Measurements from ENCODE around the gene DENND4B.
A peak's percentile ranks its signal among the peaks of the same experiment; 100 is the strongest.

Gene DENND4B

GRCh38 chr1:153968000-153968363, 21.5 kb upstream of the DENND4B start:
- DNase-seq = no peak

- peak; percentile 90 for DNase-seq
Measured at GRCh38 chr1:153967107-153967999, 20.8 kb upstream of the DENND4B start, which contains the start of gene CREB3L4. Gene CREB3L4, plus strand, starts transcription at chr1:153967902. Its CDS starts 624 bp downstream, at chr1:153968526.

- no peak for DNase-seq
Measured at GRCh38 chr1:153963850-153964331, 17.4 kb upstream of the DENND4B start.

- DNase-seq = peak; percentile 98
Measured at GRCh38 chr1:153963030-153963849, 16.7 kb upstream of the DENND4B start, which contains the start of gene SLC39A1. Gene SLC39A1, minus strand, starts transcription at chr1:153963537. Its CDS starts 822 bp downstream, at chr1:153962715.

GRCh38 chr1:153962088-153963029, 15.8 kb upstream of the DENND4B start:
- DNase-seq = no peak

GRCh38 chr1:153961421-153961820, 14.9 kb upstream of the DENND4B start:
- no peak for DNase-seq

GRCh38 chr1:153960206-153960605, 13.7 kb upstream of the DENND4B start:
- no peak for DNase-seq

GRCh38 chr1:153959454-153959853, 12.9 kb upstream of the DENND4B start:
- no peak for DNase-seq

- no peak for DNase-seq
Measured at GRCh38 chr1:153958961-153959260, 12.4 kb upstream of the DENND4B start.

- DNase-seq = peak; percentile 99
Measured at GRCh38 chr1:153958111-153958960, 11.8 kb upstream of the DENND4B start, which contains the start of gene CRTC2. Gene CRTC2, minus strand, starts transcription at chr1:153958612. Its CDS starts 115 bp downstream, at chr1:153958497.

GRCh38 chr1:153957744-153958110, 11.2 kb upstream of the DENND4B start:
- DNase-seq = peak; percentile 42

- no peak for DNase-seq
Measured at GRCh38 chr1:153956997-153957715, 10.6 kb upstream of the DENND4B start.

GRCh38 chr1:153954826-153955225, 8.3 kb upstream of the DENND4B start:
- DNase-seq = no peak

GRCh38 chr1:153953859-153954365, 7.4 kb upstream of the DENND4B start:
- no peak for DNase-seq

- DNase-seq = no peak
Measured at GRCh38 chr1:153951801-153952200, 5.3 kb upstream of the DENND4B start.

- DNase-seq = no peak
Measured at GRCh38 chr1:153951183-153951582, 4.7 kb upstream of the DENND4B start.

- DNase-seq = peak; percentile 77
Measured at GRCh38 chr1:153945795-153946621, 510 bp downstream of the DENND4B start.

- DNase-seq = peak; percentile 83
Measured at GRCh38 chr1:153945131-153945794, 1.3 kb downstream of the DENND4B start.

- no peak for DNase-seq
Measured at GRCh38 chr1:153944827-153945117, 1.7 kb downstream of the DENND4B start.

Measured in CD4-positive, alpha-beta T cell treated with Interleukin-6 for 4 hours (primary cell).